Mucosa of stomach (tissue), 1 donor: Measurements from ENCODE around the gene MKLN1.
"Not testable (repeated sequence)": the region's sequence is repeated elsewhere in the genome, so short reads cannot be mapped to it uniquely, and the experiment has no call there.

ENCODE experiments used
- H3K27me3 ChIP-seq: one replicate; pipeline ENCODE4 v1.7.0; 2013; ENCODE audit warnings: mild to moderate bottlenecking, low read length; ENCODE audit not compliant: control insufficient read depth, insufficient read depth
- H3K36me3 ChIP-seq: one replicate; pipeline ENCODE4 v1.7.0; 2013; ENCODE audit warnings: low read length; ENCODE audit not compliant: control insufficient read depth, insufficient read depth
- H3K4me1 ChIP-seq: one replicate; pipeline ENCODE4 v1.7.0; 2013; ENCODE audit warnings: mild to moderate bottlenecking, low read length; ENCODE audit not compliant: control insufficient read depth, insufficient read depth
- H3K4me3 ChIP-seq: one replicate; pipeline ENCODE4 v1.7.0; 2013; ENCODE audit warnings: low read length
- H3K9ac ChIP-seq: one replicate; pipeline ENCODE4 v1.7.0; 2013; ENCODE audit warnings: mild to moderate bottlenecking, low read length, moderate library complexity
- H3K9me3 ChIP-seq: one replicate; pipeline ENCODE4 v1.7.0; 2013; ENCODE audit warnings: mild to moderate bottlenecking, low read length, moderate library complexity; ENCODE audit not compliant: control insufficient read depth
- donor health status: Pancreatic carcinoma.

Gene MKLN1

GRCh38 chr7:131509781-131510180, 182.1 kb downstream of the MKLN1 start:
- H3K27me3 ChIP-seq = no peaks in the 10 kb centered on the region
- H3K9ac ChIP-seq = no peak overlapping the region
- H3K4me3 ChIP-seq = no peak overlapping the region
- H3K36me3 ChIP-seq = no peaks in the 10 kb centered on the region
- peaks cover 12% of the 10 kb centered on the region for H3K4me1 ChIP-seq
- no peaks in the 10 kb centered on the region for H3K9me3 ChIP-seq

GRCh38 chr7:131511071-131511470, 183.4 kb downstream of the MKLN1 start:
- no peak overlapping the region for H3K4me3 ChIP-seq
- no peaks in the 10 kb centered on the region for H3K9me3 ChIP-seq
- H3K4me1 ChIP-seq = peaks cover 12% of the 10 kb centered on the region
- no peak overlapping the region for H3K9ac ChIP-seq
- no peaks in the 10 kb centered on the region for H3K36me3 ChIP-seq
- H3K27me3 ChIP-seq = no peaks in the 10 kb centered on the region

GRCh38 chr7:131511774-131512535, 184.3 kb downstream of the MKLN1 start:
- no peaks in the 10 kb centered on the region for H3K27me3 ChIP-seq
- no peak overlapping the region for H3K9ac ChIP-seq
- H3K4me1 ChIP-seq = peaks cover 8% of the 10 kb centered on the region
- H3K36me3 ChIP-seq = no peaks in the 10 kb centered on the region
- no peak overlapping the region for H3K4me3 ChIP-seq
- no peaks in the 10 kb centered on the region for H3K9me3 ChIP-seq

GRCh38 chr7:131513245-131514061, 185.8 kb downstream of the MKLN1 start:
- H3K27me3 ChIP-seq = no peaks in the 10 kb centered on the region
- no peaks in the 10 kb centered on the region for H3K36me3 ChIP-seq
- H3K4me1 ChIP-seq = no peaks in the 10 kb centered on the region
- H3K9ac ChIP-seq = no peak overlapping the region
- H3K4me3 ChIP-seq = no peak overlapping the region
- H3K9me3 ChIP-seq = no peaks in the 10 kb centered on the region

GRCh38 chr7:131515471-131515870, 187.8 kb downstream of the MKLN1 start:
- not testable (repeated sequence) for H3K27me3 ChIP-seq, H3K4me3 ChIP-seq, H3K9me3 ChIP-seq, H3K4me1 ChIP-seq, H3K36me3 ChIP-seq, H3K9ac ChIP-seq

GRCh38 chr7:131517218-131517923, 189.7 kb downstream of the MKLN1 start:
- peaks cover 4% of the 10 kb centered on the region for H3K4me1 ChIP-seq
- H3K9ac ChIP-seq = no peak overlapping the region
- no peaks in the 10 kb centered on the region for H3K9me3 ChIP-seq
- no peak overlapping the region for H3K4me3 ChIP-seq
- H3K36me3 ChIP-seq = no peaks in the 10 kb centered on the region
- no peaks in the 10 kb centered on the region for H3K27me3 ChIP-seq

GRCh38 chr7:131518626-131519025, 190.9 kb downstream of the MKLN1 start:
- no peaks in the 10 kb centered on the region for H3K9me3 ChIP-seq
- H3K36me3 ChIP-seq = no peaks in the 10 kb centered on the region
- H3K27me3 ChIP-seq = no peaks in the 10 kb centered on the region
- H3K4me3 ChIP-seq = no peak overlapping the region
- no peak overlapping the region for H3K9ac ChIP-seq
- H3K4me1 ChIP-seq = peaks cover 9% of the 10 kb centered on the region

- peak overlapping the region; percentile 7 for H3K9ac ChIP-seq
- H3K4me3 ChIP-seq = no peak overlapping the region
- H3K4me1 ChIP-seq = peaks cover 9% of the 10 kb centered on the region
- no peaks in the 10 kb centered on the region for H3K9me3 ChIP-seq
- no peaks in the 10 kb centered on the region for H3K27me3 ChIP-seq
- H3K36me3 ChIP-seq = no peaks in the 10 kb centered on the region
Observed at GRCh38 chr7:131521651-131522163, 194.0 kb downstream of the MKLN1 start.

GRCh38 chr7:131522325-131522930, 194.8 kb downstream of the MKLN1 start:
- Histone ChIP-seq H3K4me3 (no peak overlapping the region), H3K4me1 (peaks cover 9% of the 10 kb centered on the region), H3K9ac (no peak overlapping the region), H3K27me3 (no peaks in the 10 kb centered on the region), H3K9me3 (no peaks in the 10 kb centered on the region), H3K36me3 (no peaks in the 10 kb centered on the region)

- no peak overlapping the region for H3K4me3 ChIP-seq
- H3K4me1 ChIP-seq = peaks cover 9% of the 10 kb centered on the region
- H3K9me3 ChIP-seq = no peaks in the 10 kb centered on the region
- H3K9ac ChIP-seq = no peak overlapping the region
- H3K36me3 ChIP-seq = no peaks in the 10 kb centered on the region
- no peaks in the 10 kb centered on the region for H3K27me3 ChIP-seq
Observed at GRCh38 chr7:131524115-131524514, 196.4 kb downstream of the MKLN1 start.

- Histone ChIP-seq H3K9ac (no peak overlapping the region), H3K4me1 (peaks cover 9% of the 10 kb centered on the region), H3K4me3 (no peak overlapping the region), H3K9me3 (no peaks in the 10 kb centered on the region), H3K27me3 (no peaks in the 10 kb centered on the region), H3K36me3 (no peaks in the 10 kb centered on the region)
Observed at GRCh38 chr7:131524703-131525102, 197.0 kb downstream of the MKLN1 start.
